SU-DHL-6 (cell line): ENCODE measurements around the gene GPC1.

Experiments
- H2AFZ ChIP-seq: fragments of 200-600 bp; sonication (generic); 2 replicates; pipeline ENCODE4 v1.6.1; 2014; ENCODE audit warnings: low read depth, mild to moderate bottlenecking, moderate library complexity, mixed read lengths, antibody characterized with exemption, low read length; ENCODE audit not compliant: severe bottlenecking
- H3F3A ChIP-seq: fragments of 200-600 bp; shearing (Covaris generic); 2 replicates; pipeline ENCODE4 v1.6.0; 2016; ENCODE audit warnings: antibody characterized with exemption, mild to moderate bottlenecking; ENCODE audit not compliant: insufficient read depth
- H3K27ac ChIP-seq: fragments of 200-600 bp; sonication (generic); 2 replicates; pipeline ENCODE4 v1.5.1; 2016; ENCODE audit warnings: low read depth, mild to moderate bottlenecking, low read length, moderate library complexity, mixed read lengths
- H3K27me3 ChIP-seq: fragments of 200-600 bp; sonication (generic), shearing (Covaris generic); 2 replicates; pipeline ENCODE4 v1.6.0; 2014; ENCODE audit warnings: mild to moderate bottlenecking, low read length
- H3K36me3 ChIP-seq: fragments of 200-600 bp; sonication (generic); 2 replicates; pipeline ENCODE4 v1.6.1; 2014; ENCODE audit warnings: mild to moderate bottlenecking, low read length, mixed read lengths
- H3K4me2 ChIP-seq: fragments of 300-600, 200-600 bp; shearing (Covaris generic), sonication (generic); 2 replicates; pipeline ENCODE4 v1.6.0; 2014; ENCODE audit warnings: low read length, low read depth, mild to moderate bottlenecking; ENCODE audit not compliant: poor library complexity, severe bottlenecking
- H3K4me3 ChIP-seq: fragments of 200-600 bp; sonication (generic); 2 replicates; pipeline ENCODE4 v1.5.1; 2014; ENCODE audit warnings: antibody characterized with exemption, low read length, mild to moderate bottlenecking, mixed read lengths; ENCODE audit not compliant: insufficient read depth, poor library complexity, severe bottlenecking
- H3K79me2 ChIP-seq: fragments of 200-600 bp; sonication (generic); 2 replicates; pipeline ENCODE4 v1.6.1; 2014; ENCODE audit warnings: mild to moderate bottlenecking, low read length, moderate library complexity; ENCODE audit not compliant: insufficient read depth
- H3K9ac ChIP-seq: fragments of 200-600 bp; sonication (generic); 2 replicates; pipeline ENCODE4 v1.7.0; 2014; ENCODE audit warnings: mild to moderate bottlenecking, low read length
- H3K9me2 ChIP-seq: fragments of 200-600 bp; sonication (generic); replicated peaks from 2 replicates; pipeline ENCODE4 v1.6.1; 2014; ENCODE audit warnings: low read length; ENCODE audit not compliant: insufficient read depth
- H3K9me3 ChIP-seq: fragments of 200-600 bp; sonication (generic); 2 replicates; pipeline ENCODE4 v1.6.1; 2014; ENCODE audit warnings: low read length, mixed read lengths; ENCODE audit not compliant: insufficient read depth
- H4K20me1 ChIP-seq: fragments of 200-600 bp; sonication (generic); 2 replicates; pipeline ENCODE4 v1.6.1; 2014; ENCODE audit warnings: low read depth, mild to moderate bottlenecking, antibody characterized with exemption, low read length, moderate library complexity, mixed read lengths
- EZH2phosphoT487 ChIP-seq: fragments of 200-600 bp; sonication (generic), shearing (Covaris generic); conservative IDR thresholded peaks from 2 replicates; pipeline ENCODE4 v1.6.1; 2018; ENCODE audit warnings: mild to moderate bottlenecking, antibody characterized with exemption, low read length, moderate library complexity, mixed read lengths
- TF ChIP-seq, protein P1 (sequence below): fragments of 200-600 bp; sonication (generic); IDR thresholded peaks from one replicate; pipeline ENCODE4 v1.5.1; 2017; ENCODE audit warnings: antibody characterized with exemption, mild to moderate bottlenecking, low read length, moderate library complexity; ENCODE audit not compliant: insufficient read depth, poor library complexity, severe bottlenecking

Gene GPC1

DNA sequence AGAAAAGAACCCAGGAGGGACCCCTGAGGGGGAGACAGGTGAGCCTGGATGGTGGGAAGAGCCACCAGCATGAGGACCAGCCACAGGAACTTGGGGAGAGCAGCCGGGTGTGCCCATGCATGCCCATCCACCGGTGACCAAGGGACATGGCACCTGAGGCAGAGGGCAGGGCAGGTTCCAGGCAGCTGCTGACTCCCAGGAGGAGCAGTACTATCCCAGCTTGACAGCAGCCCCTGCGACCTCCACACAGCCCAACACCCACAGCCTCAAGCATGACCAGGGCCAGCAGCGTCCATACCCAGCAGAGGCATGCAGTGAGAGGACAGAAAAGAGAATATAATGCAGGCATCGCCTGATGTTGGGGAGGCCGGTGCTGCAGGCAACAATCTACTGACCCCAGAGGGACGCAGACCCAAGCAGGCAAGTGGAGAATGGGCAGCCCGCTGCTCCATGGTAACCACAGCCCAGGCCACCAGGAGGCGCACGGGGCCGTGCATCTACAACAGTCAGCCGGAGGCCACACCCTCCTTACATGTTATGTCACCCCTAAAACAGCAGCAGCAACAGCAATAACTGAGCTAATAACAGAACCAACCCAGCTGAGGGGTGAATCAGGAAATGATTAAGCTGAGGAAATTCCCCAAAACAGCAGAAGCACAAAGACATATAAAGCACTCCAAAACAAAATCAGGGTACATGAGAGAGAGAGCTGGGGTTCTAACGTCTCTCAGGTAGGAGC lies 78.3 kb downstream of the GPC1 start:
- no peaks in the 10 kb centered on the region for H3K79me2 ChIP-seq
- TF ChIP-seq EZH2phosphoT487 = no peak
- TF ChIP-seq, protein P1, sequence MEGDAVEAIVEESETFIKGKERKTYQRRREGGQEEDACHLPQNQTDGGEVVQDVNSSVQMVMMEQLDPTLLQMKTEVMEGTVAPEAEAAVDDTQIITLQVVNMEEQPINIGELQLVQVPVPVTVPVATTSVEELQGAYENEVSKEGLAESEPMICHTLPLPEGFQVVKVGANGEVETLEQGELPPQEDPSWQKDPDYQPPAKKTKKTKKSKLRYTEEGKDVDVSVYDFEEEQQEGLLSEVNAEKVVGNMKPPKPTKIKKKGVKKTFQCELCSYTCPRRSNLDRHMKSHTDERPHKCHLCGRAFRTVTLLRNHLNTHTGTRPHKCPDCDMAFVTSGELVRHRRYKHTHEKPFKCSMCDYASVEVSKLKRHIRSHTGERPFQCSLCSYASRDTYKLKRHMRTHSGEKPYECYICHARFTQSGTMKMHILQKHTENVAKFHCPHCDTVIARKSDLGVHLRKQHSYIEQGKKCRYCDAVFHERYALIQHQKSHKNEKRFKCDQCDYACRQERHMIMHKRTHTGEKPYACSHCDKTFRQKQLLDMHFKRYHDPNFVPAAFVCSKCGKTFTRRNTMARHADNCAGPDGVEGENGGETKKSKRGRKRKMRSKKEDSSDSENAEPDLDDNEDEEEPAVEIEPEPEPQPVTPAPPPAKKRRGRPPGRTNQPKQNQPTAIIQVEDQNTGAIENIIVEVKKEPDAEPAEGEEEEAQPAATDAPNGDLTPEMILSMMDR = peak; percentile 79
- H3K9me3 ChIP-seq = no peaks in the 10 kb centered on the region
- H3K27ac ChIP-seq = peak overlapping the region; percentile 20; the same call in 1 of the 2 replicates
- no peaks in the 10 kb centered on the region for H3K36me3 ChIP-seq
- no peaks in the 10 kb centered on the region for H3F3A ChIP-seq
- no peak overlapping the region for H3K4me2 ChIP-seq
- no peak overlapping the region for H3K4me3 ChIP-seq
- H3K9me2 ChIP-seq = no peaks in the 10 kb centered on the region
- H3K9ac ChIP-seq = no peak overlapping the region
- no peaks in the 10 kb centered on the region for H3K27me3 ChIP-seq
- no peaks in the 10 kb centered on the region for H4K20me1 ChIP-seq
- H2AFZ ChIP-seq = no peak overlapping the region

DNA sequence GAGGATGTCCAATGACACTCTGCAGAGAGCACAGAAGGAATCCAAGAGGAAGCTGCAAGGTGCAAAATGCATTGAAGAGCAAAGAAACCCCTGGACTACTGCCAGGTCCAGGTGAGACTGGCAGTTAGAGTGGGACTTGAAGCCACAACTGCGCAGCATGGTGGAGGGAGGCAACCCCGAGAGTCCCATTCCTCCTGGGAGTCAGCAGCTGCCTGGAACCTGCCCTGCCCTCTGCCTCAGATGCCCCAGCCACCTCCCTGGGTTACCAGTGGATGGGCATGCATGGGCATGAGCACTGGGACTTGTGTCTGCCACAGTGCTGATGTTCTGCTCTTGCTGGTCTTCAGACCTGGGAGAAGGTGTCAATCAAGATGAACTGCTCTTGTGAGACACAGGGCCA lies 79.2 kb downstream of the GPC1 start:
- Histone ChIP-seq H4K20me1 (no peaks in the 10 kb centered on the region), H3K9me2 (no peaks in the 10 kb centered on the region), H3K9me3 (no peaks in the 10 kb centered on the region), H3K4me2 (no peak overlapping the region), H3K36me3 (no peaks in the 10 kb centered on the region), H2AFZ (no peak overlapping the region), H3K9ac (no peak overlapping the region), H3K27ac (peak overlapping the region; percentile 20; the same call in 1 of the 2 replicates), H3K79me2 (no peaks in the 10 kb centered on the region), H3K27me3 (no peaks in the 10 kb centered on the region), H3K4me3 (no peak overlapping the region), H3F3A (no peaks in the 10 kb centered on the region)
- no peak for TF ChIP-seq EZH2phosphoT487
- TF ChIP-seq, protein P1 = no peak

DNA sequence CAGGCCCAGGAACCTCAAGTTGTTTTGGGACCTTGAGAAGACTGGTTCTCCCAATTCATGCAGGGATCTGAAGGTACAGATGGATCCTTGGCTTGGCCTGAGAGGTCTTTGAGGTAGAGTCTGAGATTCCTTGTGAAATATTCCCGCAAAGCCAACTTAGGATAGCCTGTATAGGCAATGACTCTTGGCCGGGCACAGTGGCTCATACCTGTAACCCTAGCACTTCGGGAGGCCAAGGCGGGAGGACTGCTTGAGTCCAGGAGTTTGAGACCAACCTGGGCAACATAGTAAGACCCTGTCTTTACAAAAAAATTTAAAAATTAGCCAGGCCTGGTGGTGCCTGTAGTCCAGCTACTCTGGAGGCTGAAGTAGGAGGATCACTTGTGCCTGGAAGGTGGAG lies 81.9 kb downstream of the GPC1 start:
- TF ChIP-seq, protein P1 = no peak
- no peak for TF ChIP-seq EZH2phosphoT487

More for the DNA sequence above, 81.9 kb downstream of the GPC1 start:
- H3K4me2 ChIP-seq = no peak overlapping the region
- no peaks in the 10 kb centered on the region for H4K20me1 ChIP-seq
- H3K9ac ChIP-seq = no peak overlapping the region
- H3K27me3 ChIP-seq = no peaks in the 10 kb centered on the region
- no peaks in the 10 kb centered on the region for H3F3A ChIP-seq
- H3K9me2 ChIP-seq = no peaks in the 10 kb centered on the region
- H2AFZ ChIP-seq = no peak overlapping the region
- no peaks in the 10 kb centered on the region for H3K9me3 ChIP-seq
- H3K4me3 ChIP-seq = no peak overlapping the region
- no peak overlapping the region for H3K27ac ChIP-seq
- no peaks in the 10 kb centered on the region for H3K36me3 ChIP-seq
- no peaks in the 10 kb centered on the region for H3K79me2 ChIP-seq
